NCI-H748 (cell line): ENCODE measurements around the gene TNFRSF1A.
"Not testable (repeated sequence)": the region's sequence is repeated elsewhere in the genome, so short reads cannot be mapped to it uniquely, and the experiment has no call there.

Experiments
- DNase-seq: peaks from one replicate; lab custom pipeline; 2025; ENCODE audit not compliant: unreplicated experiment; lab: John Stamatoyannopoulos, UW

TNFRSF1A gene

DNA sequence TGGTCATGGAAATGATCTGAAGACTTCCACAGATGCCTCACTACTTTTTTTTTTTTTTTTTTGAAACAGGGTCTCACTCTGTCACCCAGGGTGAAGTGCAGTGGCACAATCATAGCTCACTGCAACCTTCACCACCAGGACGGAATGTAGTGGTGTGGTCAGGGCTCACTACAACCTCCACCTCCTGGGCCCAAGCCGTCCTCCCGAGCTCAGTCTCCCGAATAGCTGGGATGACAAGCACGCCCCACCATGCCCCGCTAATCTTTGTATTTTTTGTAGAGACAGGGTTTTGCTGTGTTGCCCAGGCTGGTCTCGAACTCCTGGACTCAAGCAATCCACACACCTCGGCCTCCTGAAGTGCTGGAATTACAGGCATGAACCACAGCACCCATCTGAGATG, 3.3 kb downstream of the TNFRSF1A start:
- DNase-seq: not testable (repeated sequence)

DNA sequence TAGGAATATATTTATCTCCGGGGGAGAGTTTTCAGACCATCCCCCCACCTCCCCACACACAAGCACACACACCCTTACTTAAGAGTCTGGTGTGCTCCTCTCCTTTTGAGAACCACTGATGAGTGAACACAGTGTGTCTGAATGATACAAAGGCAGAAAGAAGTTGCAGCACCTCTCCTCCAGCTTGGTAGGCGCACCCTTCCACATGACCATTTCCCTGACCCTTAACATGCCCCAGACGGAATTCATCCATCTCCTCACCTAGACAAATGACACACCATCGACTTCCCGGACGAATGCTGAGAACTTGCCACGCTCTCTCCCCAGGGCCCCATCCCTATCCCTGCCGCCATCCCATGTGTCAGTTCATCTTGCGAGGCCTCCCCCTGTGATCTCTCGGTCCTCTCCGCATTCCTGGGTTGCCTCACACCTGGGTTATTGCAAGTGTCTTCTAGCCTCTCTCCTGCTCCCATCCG, 3.9 kb downstream of the TNFRSF1A start:
- no peak for DNase-seq

DNA sequence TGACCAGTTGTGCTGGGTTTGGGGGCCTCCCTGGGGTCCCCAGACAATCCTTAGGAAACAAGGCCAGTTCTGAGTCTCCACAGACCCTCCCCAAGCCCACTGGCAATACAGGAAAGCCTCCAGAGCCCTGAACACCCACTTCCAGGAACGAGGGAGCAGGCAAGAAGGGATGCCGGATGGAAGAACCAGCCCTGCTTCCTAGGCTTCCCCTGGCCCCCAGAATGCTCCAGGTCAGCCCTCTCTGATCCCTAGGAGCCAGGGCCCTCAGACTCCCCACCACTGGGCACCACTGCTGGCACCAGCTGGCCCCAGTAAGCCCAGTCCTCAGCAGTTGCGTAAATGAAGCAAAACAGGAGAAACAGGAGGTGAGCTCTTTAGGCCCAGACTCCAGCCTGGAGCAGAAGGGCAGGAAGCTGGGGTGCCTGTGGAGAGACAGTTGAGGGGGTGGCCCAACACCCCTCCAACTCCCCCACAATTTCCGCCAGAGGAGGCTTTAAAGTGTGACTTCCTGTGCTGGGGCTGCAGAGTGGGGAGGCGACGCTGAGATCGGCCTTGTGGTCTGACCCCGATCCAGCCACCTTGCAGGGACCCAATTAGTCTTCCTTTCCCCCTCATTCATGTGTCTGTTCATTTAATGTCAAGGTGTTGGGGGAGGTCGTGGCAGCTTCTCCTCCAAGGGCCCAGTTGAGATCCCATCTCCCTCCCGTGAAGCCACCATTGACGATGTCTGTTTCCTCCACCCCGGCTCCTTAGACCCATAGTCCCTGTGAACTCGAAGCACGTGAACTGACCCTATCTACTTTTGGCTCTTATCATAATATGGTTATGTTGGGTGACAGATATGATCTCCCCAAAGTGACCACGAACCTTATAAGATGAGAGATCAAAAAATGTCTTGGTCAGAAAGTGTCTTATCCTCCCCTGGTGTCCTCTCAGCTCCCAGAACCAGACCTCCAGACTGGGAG, 4.7 kb downstream of the TNFRSF1A start:
- no peak for DNase-seq

DNA sequence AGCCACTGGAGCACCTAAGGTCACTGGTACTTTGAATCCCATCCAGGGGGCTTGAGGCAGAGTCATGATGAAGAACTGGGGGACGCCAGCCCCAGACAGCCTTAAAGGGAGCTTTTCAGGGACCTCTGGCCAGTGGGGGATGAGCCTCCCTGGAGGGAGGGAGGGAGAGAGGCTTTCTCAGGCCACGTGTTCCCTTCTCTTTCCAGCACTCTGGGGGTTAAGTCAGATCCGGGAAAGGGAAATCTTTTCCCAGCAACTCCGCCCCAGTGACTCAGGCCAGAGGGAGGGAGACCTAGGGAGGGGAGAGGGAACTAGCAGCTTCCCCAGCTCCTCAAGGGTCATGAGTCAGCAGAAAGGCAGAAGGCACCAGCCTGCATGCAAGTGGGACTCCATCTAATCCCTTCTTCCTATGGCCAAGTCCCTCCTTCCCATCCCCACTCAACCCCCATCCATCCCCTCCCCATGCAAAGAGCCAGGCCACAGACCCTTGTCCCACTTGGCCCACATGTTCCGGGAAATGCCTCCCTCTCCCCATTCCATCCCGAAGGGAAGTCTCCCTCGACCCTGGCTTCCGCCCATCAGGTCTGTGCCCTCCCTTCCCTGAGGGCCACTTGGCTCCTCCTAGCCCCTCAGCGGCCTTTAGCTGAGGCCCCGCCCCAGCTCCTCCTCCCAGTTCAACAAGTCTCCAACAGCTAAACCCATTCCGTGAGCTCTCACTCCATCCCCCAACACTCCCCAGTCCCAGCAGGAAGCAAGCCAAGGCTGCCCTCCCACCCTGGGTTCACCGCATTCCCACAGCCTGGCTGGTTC, 5.6 kb downstream of the TNFRSF1A start:
- DNase-seq: peak; percentile 24

DNA sequence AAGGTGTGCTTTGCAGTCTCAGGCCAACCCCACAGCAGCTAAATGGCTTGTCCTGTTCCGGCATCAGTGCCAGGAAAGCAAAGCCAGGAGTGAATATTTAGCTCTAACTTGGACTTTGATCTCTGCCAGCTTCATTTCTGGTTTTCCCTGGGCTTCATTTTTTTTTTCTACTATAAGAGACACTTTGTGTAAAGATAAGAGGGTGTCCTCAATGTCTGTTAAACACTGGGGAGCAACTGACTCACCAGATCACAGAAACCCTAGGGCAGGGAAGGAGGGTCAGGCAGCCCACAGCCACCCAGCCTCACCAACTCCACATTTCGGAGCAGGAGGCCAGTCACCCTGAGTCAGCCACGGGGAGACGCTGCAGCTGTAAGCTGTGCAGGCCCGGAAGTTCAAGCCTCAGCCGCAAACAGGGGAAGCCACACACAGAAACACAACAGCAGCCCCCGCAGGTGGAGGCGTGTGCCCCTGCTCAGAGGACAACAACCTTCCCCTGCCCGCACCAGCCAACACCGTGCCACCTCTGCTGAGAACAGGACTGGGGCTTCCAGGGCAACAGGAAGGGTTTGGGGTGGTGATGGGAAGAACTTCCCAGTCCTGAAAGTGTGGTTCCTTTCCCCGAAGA, 6.3 kb downstream of the TNFRSF1A start:
- DNase-seq: no peak

DNA sequence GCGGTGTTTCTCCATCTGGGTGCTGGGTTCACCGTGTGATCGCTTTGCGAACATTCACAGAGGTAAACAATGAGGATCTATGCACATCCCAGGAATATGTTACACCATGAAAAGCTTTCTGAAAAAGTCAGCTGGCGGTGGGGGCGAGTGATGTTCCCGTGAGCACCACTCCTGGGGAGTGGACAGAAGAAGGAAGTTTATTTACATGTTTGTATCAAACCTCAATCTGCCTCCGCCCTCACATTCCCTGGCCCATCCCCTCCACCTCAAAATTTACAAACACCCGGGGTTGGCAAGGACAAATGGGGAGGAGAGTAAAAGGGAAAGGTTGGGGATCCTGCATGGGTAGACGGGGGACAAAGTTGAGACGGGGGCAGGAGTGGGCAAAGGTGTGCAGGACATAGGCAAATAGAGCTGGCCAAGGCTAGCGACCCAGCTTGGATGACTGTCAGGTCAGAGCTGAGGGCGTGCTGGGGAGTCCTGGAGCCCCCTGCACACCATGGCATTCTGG, 6.9 kb downstream of the TNFRSF1A start:
- no peak for DNase-seq

DNA sequence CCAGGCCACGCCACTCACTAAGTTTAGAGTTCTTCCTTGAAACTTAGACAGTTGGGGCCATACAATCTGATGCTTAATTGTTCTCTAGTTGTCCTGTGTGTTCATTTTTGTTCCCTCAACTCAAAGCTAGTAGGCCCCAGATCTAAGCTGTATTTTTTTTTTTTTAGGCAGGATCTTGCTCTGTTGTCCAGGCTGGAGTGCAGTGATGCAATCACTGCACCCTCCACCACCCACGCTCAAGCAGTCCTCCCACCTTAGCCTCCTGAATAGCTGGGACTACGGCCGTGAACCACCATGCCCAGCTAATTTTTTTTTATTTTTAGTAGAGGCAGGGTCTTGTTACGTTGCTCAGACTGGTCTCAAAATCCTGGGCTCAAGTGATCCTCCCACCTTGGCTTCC, 7.5 kb downstream of the TNFRSF1A start:
- no peak for DNase-seq

DNA sequence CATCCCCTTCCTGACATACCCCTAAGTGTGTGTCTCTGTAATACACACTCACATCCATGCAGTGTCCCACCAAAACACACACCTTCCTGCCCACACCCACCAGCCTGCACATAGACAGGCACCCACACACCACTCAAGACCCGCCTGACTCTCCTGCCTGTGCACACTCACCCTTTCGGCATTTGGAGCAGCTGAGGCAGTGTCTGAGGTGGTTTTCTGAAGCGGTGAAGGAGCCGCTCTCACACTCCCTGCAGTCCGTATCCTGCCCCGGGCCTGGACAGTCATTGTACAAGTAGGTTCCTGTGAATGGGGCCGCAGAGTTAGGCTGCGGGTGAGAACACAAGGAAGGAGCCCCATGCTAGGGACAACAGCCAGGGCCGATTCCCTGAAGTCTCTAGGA, 8.3 kb downstream of the TNFRSF1A start:
- DNase-seq: no peak

DNA sequence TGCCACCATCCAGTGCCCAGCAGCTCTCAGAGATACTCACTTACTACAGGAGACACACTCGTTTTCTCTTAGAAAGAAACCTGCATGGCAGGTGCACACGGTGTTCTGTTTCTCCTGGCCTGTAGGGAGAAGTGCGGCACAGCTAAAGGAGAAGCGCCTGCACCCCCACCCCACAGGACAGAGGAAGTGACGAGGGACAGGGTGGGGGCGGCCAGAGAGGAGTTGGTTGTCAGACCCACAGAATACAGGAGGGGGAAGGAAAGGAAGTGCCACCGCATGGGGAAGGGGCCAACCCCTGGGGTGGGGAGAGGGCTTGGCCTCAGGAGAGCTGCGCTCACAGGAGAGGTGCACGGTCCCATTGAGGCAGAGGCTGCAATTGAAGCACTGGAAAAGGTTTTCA, 8.8 kb downstream of the TNFRSF1A start:
- DNase-seq: no peak

DNA sequence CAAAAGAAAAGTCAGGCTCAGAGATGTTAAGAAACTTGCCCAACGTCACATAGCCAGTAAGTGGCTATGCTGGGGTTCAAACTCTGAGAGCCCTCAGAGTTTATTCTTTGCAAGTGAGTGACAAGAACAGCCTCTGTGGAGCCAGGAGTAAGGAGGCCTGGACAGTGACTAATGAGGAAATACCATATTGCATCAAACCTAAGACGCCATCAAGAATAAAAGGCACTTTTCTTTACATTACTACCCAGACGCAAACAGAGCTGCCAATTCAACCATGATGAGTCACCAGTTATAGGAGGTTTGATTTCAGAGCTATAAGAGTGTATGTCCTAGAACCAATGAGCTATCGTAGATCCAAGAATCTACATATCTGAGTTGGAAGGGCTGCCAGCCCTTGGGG, 9.4 kb downstream of the TNFRSF1A start:
- no peak for DNase-seq

DNA sequence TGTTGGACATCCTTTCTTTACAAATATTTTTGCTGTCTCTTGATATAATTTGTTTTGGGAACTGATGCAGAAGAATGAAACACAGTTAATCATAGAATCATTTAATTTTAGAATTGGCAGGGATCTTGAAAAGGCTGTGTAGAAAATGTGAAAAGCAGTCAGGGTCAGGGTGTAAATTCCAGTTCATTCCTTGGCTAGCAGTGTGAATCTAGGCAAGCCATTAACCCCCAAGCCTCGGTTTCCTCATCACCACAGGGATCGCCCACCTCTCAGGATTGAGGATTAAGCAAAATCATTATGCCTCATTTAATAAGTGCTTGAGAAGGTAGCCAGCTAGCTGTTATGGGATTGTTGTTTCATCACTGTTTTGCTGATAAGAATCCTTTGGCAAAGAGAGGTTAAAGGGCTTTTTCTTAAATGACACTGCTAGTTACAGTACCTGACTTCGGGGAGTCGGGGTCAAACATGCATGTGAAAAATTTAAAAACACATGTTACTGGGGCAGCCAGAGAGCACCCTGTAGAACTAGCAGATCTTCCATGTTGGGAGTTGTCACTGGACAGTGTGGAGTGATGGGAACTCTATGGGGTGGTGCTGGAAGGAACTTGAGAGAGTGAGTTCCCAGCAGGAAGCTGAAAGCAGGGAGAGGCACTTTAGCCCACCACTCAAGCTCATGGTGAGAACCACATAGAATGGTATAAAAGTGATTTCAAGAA, 10.7 kb downstream of the TNFRSF1A start:
- DNase-seq: no peak

DNA sequence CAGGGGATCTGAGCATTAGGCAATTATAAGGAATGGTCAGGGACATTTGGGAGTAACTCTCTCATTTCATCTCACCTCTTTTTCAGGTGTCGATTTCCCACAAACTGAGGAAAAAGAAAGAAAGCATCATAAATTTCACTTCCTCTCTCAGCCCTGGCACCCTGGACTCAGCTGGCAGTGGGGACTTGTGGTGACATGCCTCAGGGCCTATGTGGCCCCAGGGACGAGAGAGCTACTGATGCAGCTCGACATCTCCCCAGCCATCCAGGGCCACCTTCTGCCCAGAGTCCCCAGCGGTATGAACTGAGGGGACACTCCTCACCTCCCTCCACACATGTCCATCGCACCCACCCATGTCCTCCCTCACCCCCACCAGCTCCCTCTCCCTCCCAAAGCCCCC, 11.7 kb downstream of the TNFRSF1A start:
- no peak for DNase-seq

DNA sequence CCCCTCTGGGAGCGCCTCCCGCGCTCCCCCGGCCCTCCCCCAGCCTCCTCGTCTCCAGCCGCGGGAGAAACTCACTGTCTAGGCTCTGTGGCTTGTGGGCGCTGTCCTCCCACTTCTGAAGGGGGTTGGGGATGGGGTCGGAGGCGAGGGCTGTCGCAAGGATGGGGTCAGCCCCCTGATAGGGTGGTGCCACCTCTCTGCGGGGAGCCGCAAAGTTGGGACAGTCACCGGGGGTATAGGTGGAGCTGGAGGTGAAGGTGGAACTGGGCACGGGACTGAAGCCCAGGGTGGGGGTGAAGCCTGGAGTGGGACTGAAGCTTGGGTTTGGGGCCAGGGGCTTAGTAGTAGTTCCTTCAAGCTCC, 12.2 kb downstream of the TNFRSF1A start:
- no peak for DNase-seq

DNA sequence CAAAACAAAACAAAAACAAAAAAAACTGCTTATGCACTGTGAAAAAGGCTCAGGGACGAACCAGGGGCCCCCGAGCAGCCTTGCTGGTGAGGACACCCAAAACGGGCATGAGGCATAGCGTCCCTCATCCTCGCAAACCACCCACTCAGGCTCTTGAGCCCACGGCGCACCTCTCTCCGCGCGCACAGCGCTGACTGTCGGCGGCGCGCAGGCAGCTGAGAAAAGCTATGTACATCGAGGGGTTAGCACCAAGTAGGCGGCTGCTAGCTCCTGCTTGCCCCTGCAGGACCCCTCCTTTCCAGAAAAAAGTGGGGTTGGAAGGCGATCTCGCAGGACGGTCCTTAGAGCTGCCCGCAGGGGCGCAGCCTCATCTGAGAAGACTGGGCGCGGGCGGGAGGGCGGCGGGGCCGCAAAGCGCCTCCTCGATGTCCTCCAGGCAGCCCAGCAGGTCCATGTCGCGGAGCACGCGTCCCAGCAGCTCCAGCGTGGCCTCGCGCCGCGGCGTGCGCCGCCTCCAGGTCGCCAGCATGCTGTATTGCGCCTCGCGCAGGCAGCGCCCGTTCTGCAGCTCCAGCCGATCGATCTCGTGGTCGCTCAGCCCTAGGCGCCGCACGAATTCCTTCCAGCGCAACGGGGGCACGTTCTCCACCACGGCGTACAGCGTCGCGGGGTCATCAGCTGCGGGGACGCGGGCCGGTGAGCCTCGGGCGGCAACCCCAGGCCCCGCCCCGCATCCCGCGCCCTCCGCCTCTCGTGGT, 12.8 kb downstream of the TNFRSF1A start:
- no peak for DNase-seq

DNA sequence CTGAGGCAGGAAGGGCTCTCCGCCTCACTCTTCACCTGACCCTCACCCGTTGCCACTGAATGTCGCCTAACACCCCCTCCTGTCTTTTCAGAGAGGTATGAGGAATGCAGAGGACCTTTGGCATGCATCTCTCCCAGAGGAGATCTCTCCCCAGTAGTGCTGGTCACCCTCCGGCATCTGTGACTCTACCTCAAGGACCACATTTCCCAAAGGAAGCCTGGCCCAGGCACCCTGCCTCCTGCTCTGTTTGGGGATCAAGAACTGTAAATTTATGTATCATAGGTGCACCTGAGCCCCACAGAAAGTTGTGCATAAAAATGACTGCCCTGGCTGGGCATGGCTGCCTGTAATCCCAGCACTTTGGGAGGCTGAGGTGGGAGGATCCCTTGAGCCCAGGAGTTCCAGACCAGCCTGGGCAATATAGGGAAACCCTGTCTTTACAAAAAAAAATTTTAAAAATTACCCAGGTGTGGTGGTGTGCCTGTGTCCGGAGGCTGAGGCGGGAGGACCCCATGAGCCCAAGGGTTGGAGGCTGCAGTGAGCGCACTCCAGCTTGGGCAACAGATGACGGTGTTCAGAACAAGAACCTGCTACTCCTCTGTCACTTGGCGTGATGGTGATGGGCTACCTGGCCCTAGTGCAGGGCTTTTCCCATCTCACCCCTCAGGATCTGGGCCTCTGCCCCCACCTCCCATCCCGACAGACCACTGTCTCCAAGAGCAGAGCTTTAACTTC, 13.7 kb downstream of the TNFRSF1A start:
- DNase-seq: no peak

DNA sequence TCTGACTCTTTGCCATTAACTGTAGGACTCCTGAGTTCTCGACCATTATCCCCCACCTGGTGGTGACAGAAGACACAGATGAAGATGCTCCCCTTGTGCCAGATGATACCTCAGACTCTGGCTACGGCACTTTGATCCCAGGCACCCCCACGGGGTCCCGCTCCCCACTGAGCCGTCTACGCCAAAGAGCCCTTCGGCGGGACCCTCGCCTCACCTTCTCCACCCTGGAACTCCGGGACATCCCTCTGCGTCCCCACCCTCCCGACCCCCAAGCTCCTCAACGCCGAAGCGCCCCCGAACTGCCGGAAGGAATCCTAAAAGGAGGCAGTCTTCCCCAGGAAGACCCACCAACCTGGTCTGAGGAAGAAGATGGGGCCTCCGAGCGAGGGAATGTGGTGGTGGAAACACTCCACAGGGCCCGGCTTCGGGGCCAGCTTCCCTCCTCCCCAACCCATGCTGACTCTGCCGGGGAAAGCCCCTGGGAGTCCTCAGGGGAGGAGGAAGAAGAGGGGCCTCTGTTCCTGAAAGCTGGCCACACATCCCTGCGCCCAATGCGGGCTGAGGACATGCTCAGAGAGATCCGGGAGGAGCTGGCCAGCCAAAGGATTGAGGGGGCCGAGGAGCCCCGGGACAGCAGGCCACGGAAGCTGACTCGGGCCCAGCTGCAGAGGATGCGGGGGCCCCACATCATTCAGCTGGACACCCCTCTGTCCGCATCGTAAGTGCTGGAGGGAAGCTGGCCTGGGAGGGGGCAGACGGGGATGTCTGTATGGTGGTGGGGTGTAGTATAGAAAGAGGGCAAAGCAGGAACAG, 14.4 kb downstream of the TNFRSF1A start:
- no peak for DNase-seq

DNA sequence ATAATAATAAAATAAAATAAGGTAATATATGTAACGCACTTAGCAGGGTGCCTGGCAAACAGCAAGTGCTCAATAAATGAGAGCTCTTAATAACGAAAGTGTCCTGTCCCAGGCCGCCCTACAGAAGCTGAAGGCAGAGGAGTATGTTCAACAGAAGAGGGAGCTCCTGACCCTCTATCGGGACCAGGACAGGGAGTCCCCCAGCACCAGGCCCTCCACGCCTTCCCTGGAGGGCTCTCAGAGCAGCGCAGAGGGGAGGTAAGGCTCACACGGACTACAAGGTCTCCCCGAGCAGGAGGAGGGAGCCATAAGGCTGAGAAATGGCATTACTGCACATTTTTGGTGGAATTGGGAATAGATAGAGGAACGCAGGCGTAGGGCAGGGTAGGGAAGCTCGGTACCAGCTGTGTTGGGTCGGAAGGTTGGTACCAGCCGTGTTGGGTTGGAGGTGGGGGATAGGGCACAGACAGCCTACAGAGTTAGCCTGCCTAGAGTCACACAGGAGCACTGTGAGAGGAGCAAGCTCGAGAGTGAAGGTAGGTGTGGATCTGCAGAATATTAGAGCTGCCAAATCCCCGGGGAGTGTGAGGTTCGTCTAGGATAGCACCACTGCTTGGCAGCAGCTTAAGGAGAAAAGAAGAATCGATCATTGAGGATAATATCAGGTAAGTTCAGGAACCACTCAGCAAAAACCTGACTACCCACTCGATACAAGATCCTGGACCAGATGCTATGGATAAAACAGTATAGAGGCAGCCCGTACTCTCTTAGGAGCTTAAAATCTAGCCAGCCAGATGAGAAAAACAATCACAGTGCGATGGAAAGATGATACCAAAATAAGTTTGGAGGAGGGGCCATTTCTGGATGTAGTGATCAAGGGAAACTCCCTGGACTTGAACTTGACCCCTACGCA, 15.3 kb downstream of the TNFRSF1A start:
- peak; percentile 19 for DNase-seq
